ENCODE results near the gene SULT6B1. TPM values are rescaled to one million over a fixed set of nuclear protein-coding genes. Genes with fewer than 3 reads are reported as not detected.

Gene SULT6B1
- polyA plus RNA-seq, 12 donors: not detected

GRCh38 chr2:37153224-37153623 is 35.2 kb downstream of the SULT6B1 start:
- no peak for DNase-seq

DNA sequence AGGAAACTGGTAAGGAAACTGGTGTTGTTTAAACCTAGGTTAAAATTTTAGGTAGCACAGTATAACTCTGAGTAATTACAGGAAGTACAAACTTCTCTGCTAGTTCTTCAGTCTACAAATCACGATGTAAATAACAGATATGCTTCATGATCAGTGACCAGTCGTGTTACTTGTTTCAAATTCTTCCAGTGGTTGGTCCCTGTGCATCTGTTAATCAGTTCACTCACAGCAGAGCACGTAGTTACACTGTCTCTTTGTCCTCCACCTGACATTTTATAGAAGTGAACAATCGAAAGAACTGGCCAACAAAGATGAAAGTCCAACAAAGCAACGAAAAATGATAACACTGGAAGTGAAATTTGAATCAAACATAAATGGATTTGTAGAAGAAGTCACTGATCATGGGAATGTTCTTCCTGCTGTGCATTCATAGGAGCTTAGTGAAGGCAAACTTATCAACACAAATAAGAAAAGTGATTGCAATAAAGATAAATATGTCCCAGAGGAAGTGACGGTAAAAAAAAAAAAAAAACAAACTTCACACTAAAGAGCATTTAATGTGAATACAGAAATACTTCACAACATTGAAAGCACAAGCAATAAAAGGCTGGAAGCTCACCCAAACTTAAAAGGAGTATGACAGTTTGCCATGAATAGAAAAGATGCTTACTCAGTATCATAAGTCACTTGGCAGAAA is 38.7 kb downstream of the SULT6B1 start:
- no peak for DNase-seq

- DNase-seq: no peak
Measured at GRCh38 chr2:37148325-37148724, 40.1 kb downstream of the SULT6B1 start.

- no peak for DNase-seq
Measured at GRCh38 chr2:37146062-37146461, 42.4 kb downstream of the SULT6B1 start.

DNA sequence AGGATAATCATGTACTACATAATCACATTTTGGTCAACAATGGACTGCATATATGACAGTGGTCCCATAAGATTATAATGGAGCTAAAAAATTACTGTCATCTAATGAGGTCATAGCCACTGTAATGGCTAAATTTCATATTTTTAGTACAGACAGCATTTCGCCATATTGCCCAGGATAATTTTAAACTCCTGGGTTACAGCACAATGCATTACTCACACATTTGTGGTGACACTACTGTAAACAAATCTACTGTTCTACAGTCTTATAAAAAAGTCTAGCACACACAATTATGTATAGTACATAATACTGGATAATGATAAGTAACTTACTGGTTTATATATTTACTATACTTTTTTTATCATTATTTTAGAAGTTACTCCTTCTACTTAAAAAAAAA is 44.5 kb downstream of the SULT6B1 start:
- no peak for DNase-seq

GRCh38 chr2:37142546-37142945 is 45.9 kb downstream of the SULT6B1 start:
- DNase-seq: no peak

DNA sequence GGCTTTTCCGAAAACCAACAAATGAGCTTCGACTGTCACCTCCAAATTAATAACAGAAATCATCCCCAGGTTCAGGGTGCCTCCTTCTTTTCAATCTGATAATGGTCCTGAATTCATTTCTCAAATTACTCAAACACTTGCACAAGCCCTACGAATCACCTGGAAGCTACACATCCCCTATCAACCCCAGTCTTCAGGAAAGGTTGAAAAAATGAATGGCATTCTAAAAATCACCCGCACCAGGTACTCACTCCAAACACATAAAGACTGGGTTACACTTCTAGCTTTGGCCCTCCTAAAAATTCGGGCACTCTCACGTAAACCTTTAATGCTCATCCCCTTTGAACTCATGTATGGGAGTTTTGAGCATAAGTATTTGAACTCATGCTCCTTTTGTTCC is 55.6 kb downstream of the SULT6B1 start:
- DNase-seq: no peak

DNA sequence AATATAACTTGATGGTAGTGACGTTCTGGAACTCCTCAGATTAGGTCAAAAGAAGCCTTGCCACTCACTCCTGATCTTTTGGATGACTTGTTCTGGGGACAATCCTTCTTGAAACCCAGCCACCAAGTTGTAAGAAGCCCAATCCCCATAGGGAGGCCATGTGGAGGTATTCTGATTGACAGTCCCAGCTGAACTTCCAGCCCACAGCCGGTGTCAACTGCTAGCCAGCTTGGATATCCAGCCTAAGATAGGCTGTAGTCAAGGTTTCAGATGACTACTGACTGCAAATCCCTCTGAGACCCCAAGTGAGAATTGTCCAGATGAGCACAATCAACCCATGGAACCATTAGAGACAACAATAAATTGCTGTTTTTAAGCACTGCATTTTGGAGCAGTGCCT is 63.1 kb downstream of the SULT6B1 start:
- peak; percentile 39 for DNase-seq

- no peak for DNase-seq
Measured at GRCh38 chr2:37119157-37119556, 69.3 kb downstream of the SULT6B1 start.

Other genes starting within 250 kb of the SULT6B1 start
- 10 to 100 TPM in 11 of 12 donors, not detected in 1; 19.1 to 27.7 (median 24.1) TPM for gene STRN, start 222.1 kb downstream of the SULT6B1 start, polyA plus RNA-seq (ENCODE audit: insufficient read length in 12 of 12)
- 10 to 100 TPM in 11 of 12 donors, not detected in 1; 12.1 to 20.3 (median 15.9) TPM for gene HEATR5B, start 104.3 kb downstream of the SULT6B1 start, polyA plus RNA-seq (ENCODE audit: insufficient read length in 12 of 12)
- 10 to 100 TPM in 4 of 12 donors, 1 to 10 TPM in 7, not detected in 1; 6.2 to 12.2 (median 9.9) TPM for gene GPATCH11, start 104.2 kb downstream of the SULT6B1 start, polyA plus RNA-seq (ENCODE audit: insufficient read length in 12 of 12)
- 10 to 100 TPM in 11 of 12 donors, not detected in 1; 20.1 to 39.2 (median 26.6) TPM for gene EIF2AK2, start 31.7 kb downstream of the SULT6B1 start, polyA plus RNA-seq (ENCODE audit: insufficient read length in 12 of 12)
- 100 to 1,000 TPM in 1 of 12 donors, 10 to 100 TPM in 11; 35.5 to 166 (median 42.8) TPM for gene CEBPZOS, start 7.8 kb upstream of the SULT6B1 start, polyA plus RNA-seq (ENCODE audit: insufficient read length in 12 of 12)
- gene CEBPZ, start 42.9 kb upstream of the SULT6B1 start, polyA plus RNA-seq (ENCODE audit: insufficient read length in 12 of 12): 10 to 100 TPM in 11 of 12 donors, not detected in 1; 37.6 to 71.1 (median 42.7) TPM
- gene NDUFAF7, start 43.0 kb upstream of the SULT6B1 start, polyA plus RNA-seq (ENCODE audit: insufficient read length in 12 of 12): 10 to 100 TPM in 11 of 12 donors, not detected in 1; 11.2 to 26.1 (median 18.9) TPM
- gene PRKD3, start 136.2 kb upstream of the SULT6B1 start, polyA plus RNA-seq (ENCODE audit: insufficient read length in 12 of 12): 10 to 100 TPM in 11 of 12 donors, not detected in 1; 26.6 to 38.6 (median 33.9) TPM
- 10 to 100 TPM in 3 of 12 donors, 1 to 10 TPM in 8, not detected in 1; 6.2 to 21.5 (median 9.2) TPM for gene QPCT, start 156.0 kb upstream of the SULT6B1 start, polyA plus RNA-seq (ENCODE audit: insufficient read length in 12 of 12)